ENCODE data around the gene PSMB11. TPM values are rescaled to one million over a fixed set of nuclear protein-coding genes. Genes with fewer than 3 reads are reported as not detected.
"Not testable (repeated sequence)": the region's sequence is repeated elsewhere in the genome, so short reads cannot be mapped to it uniquely, and the experiment has no call there.

The PSMB11 gene
- total RNA-seq, 2 donors from 2014 or later, result not detected

DNA sequence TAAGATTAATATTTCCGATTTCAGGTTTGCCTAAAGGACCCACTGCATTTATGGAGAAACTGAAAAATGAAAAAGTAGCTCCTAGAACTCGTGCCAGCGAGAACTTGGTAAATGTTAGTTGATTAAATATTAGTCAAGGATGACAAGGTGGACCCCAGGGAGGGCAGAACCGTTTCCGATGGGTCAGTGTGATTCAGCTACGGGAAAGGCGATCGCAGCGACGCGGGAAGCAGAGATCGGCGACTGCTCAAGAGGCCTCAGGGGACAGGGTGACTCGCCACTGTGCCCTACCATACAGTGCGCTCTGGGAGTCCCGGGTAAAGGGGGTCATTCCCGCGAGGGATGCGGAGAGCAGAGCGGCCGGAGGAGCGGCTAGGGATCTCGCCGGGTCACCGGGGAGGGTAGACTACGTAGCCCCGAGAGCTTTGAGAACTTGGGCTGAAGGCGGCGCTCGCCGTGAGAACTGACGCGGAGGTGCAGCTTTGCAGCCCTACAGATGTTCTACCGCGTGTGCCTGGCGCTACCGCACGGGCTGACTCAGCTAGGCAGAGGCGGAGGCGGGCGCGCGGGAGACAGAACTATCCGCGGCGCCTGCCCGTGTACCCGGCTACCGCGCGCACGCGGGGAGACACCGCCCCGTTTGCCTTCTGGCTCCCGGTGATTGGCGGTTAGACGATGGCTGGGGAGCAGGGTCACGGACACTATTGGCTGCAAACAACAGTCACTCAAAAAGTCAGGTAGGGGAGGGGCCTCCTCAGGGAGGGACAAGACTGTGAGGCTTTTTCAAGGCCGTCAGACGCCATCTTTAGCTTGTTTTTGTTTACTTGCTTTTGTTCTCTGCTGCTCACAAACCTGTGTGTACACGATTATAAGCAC, 35.2 kb upstream of the PSMB11 start:
- Mint-ChIP-seq H3K4me1 (peaks cover 20% of the 10 kb centered on the region), H3K4me3 (peak overlapping the region; percentile 99), H3K27me3 (no peaks in the 10 kb centered on the region), H3K9me3 (no peaks in the 10 kb centered on the region), H3K27ac (peak overlapping the region; percentile 97), H3K36me3 (ENCODE audit: low read depth) (no peaks in the 10 kb centered on the region)
- ATAC-seq (replicated peaks), result peak; percentile 98

- ATAC-seq (replicated peaks), result no peak
- no peaks in the 10 kb centered on the region for H3K36me3 Mint-ChIP-seq (ENCODE audit: low read depth)
- no peaks in the 10 kb centered on the region for H3K9me3 Mint-ChIP-seq
Measured at GRCh38 chr14:23008831-23009230, 33.2 kb upstream of the PSMB11 start.

GRCh38 chr14:23009483-23009938, 32.5 kb upstream of the PSMB11 start:
- Mint-ChIP-seq H3K27me3 (no peaks in the 10 kb centered on the region), H3K4me3 (peak overlapping the region; percentile 99)

More at GRCh38 chr14:23008831-23009230, 33.2 kb upstream of the PSMB11 start:
- Mint-ChIP-seq H3K4me1 (peaks cover 20% of the 10 kb centered on the region), H3K27me3 (no peaks in the 10 kb centered on the region), H3K4me3 (peak overlapping the region; percentile 99), H3K27ac (peak overlapping the region; percentile 45)

GRCh38 chr14:23009939-23010726, 31.9 kb upstream of the PSMB11 start, which contains the start of gene C14orf93:
C14orf93 (minus strand) TSS chr14:23010143; CDS start chr14:22999023, 11,120 bp downstream.
- H3K4me1 Mint-ChIP-seq, result peaks cover 16% of the 10 kb centered on the region
- peak; percentile 42 for ATAC-seq (replicated peaks)
- no peaks in the 10 kb centered on the region for H3K36me3 Mint-ChIP-seq (ENCODE audit: low read depth)
- no peaks in the 10 kb centered on the region for H3K27me3 Mint-ChIP-seq
- no peaks in the 10 kb centered on the region for H3K9me3 Mint-ChIP-seq
- H3K4me3 Mint-ChIP-seq, result peak within 1 kb of the TSS; percentile 99
- H3K27ac Mint-ChIP-seq, result peak within 1 kb of the TSS; percentile 89

More at GRCh38 chr14:23009483-23009938, 32.5 kb upstream of the PSMB11 start:
- Mint-ChIP-seq H3K27ac (peak overlapping the region; percentile 89), H3K9me3 (no peaks in the 10 kb centered on the region), H3K4me1 (peaks cover 20% of the 10 kb centered on the region), H3K36me3 (ENCODE audit: low read depth) (no peaks in the 10 kb centered on the region)
- no peak for ATAC-seq (replicated peaks)

DNA sequence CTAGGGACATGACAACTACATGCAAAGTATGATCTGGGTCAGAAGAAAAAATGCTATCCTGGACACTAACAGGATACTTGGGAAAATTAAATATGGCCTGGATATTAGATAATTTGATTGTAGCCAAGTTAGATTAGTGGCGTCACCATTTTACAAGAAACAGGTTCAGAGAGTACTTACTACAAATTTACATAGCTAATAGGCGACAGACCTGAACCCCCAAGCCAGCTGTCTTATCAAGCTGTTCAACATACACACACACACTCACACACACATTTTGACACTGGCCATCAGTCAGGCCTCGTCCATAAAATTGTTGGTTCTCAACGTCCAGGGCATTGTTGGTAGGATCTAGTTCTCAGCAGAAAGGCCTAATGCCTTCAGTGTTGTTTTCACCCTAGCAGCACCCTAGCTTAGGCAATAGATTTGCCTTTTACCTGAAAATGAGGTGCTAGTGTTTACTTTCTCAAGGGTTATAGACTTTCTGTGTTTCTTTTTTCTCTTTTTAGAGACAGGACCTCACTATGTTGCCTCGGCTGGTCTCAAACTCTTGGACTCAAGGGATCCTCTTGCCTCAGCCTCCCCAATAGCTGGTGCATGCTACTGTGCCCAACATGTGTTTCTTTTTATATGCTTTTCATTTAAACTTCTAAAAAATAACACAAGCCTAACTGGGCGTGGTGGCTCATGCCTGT, 28.8 kb upstream of the PSMB11 start:
- no peaks in the 10 kb centered on the region for H3K27me3 Mint-ChIP-seq
- no peaks in the 10 kb centered on the region for H3K9me3 Mint-ChIP-seq
- H3K4me1 Mint-ChIP-seq, result peaks cover 15% of the 10 kb centered on the region
- no peak overlapping the region for H3K27ac Mint-ChIP-seq
- H3K36me3 Mint-ChIP-seq (ENCODE audit: low read depth), result no peaks in the 10 kb centered on the region
- ATAC-seq (replicated peaks), result no peak
- no peak overlapping the region for H3K4me3 Mint-ChIP-seq

GRCh38 chr14:23013749-23014054, 28.3 kb upstream of the PSMB11 start:
- not testable (repeated sequence) for H3K36me3 Mint-ChIP-seq (ENCODE audit: low read depth); H3K9me3 Mint-ChIP-seq; H3K4me3 Mint-ChIP-seq; ATAC-seq (replicated peaks); H3K27me3 Mint-ChIP-seq; H3K27ac Mint-ChIP-seq
- H3K4me1 Mint-ChIP-seq, result peaks cover 11% of the 10 kb centered on the region

DNA sequence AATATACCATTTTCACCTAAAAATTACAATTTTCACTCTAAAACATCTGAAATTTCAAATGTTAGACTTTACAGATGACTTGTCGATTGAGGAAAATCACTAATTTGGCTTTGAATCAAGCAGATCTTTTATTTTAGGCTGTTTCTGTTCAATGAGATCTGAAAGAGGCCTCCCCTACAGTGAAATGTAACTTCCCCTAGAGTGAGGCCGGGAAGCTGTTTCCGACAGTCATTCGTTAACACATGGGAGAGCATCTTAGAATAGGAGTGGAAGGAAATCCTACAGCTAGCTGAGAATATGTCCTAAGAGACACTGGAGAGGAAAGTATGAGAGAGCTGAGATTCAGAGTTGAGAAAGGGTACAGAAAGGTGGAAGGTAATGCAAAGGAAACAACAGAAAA, 26.4 kb upstream of the PSMB11 start:
- Mint-ChIP-seq H3K4me1 (no peaks in the 10 kb centered on the region), H3K4me3 (no peak overlapping the region)

GRCh38 chr14:23017091-23017490, 24.9 kb upstream of the PSMB11 start:
- Mint-ChIP-seq H3K27ac (no peak overlapping the region), H3K9me3 (no peaks in the 10 kb centered on the region), H3K27me3 (no peaks in the 10 kb centered on the region), H3K4me1 (no peaks in the 10 kb centered on the region), H3K36me3 (ENCODE audit: low read depth) (no peaks in the 10 kb centered on the region), H3K4me3 (no peak overlapping the region)
- no peak for ATAC-seq (replicated peaks)

More for the DNA sequence above, 26.4 kb upstream of the PSMB11 start:
- H3K9me3 Mint-ChIP-seq, result no peaks in the 10 kb centered on the region
- H3K27me3 Mint-ChIP-seq, result no peaks in the 10 kb centered on the region
- H3K27ac Mint-ChIP-seq, result no peak overlapping the region
- H3K36me3 Mint-ChIP-seq (ENCODE audit: low read depth), result no peaks in the 10 kb centered on the region
- no peak for ATAC-seq (replicated peaks)

DNA sequence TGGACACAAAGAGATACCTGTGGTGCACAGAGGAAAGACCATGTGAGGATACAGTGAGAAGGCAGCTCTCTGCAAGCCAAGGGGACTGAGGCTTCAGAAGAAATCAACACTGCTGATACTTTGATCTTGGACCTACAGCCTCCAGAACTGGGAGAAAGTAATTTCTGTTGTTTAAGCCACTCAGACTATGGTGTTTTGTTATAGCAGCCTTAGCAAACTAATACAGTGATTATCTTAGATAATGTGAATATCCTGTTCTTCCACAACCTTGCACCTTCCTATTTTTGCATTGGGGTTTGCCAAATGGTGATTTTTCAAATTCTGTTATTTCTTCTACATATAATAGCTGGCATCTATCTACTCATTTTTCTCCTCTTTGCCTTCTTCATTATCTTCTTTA, 23.9 kb upstream of the PSMB11 start:
- H3K27me3 Mint-ChIP-seq, result no peaks in the 10 kb centered on the region
- no peak for ATAC-seq (replicated peaks)
- peaks cover 5% of the 10 kb centered on the region for H3K36me3 Mint-ChIP-seq (ENCODE audit: low read depth)
- H3K27ac Mint-ChIP-seq, result no peak overlapping the region
- peaks cover 4% of the 10 kb centered on the region for H3K4me1 Mint-ChIP-seq
- H3K9me3 Mint-ChIP-seq, result no peaks in the 10 kb centered on the region
- H3K4me3 Mint-ChIP-seq, result no peak overlapping the region

GRCh38 chr14:23020143-23021128, 21.6 kb upstream of the PSMB11 start:
- no peak for ATAC-seq (replicated peaks)

GRCh38 chr14:23021434-23021833, 20.6 kb upstream of the PSMB11 start:
- no peak overlapping the region for H3K27ac Mint-ChIP-seq

More at GRCh38 chr14:23020143-23021128, 21.6 kb upstream of the PSMB11 start:
- no peaks in the 10 kb centered on the region for H3K27me3 Mint-ChIP-seq
- peaks cover 28% of the 10 kb centered on the region for H3K36me3 Mint-ChIP-seq (ENCODE audit: low read depth)
- no peak overlapping the region for H3K27ac Mint-ChIP-seq
- H3K9me3 Mint-ChIP-seq, result no peaks in the 10 kb centered on the region
- no peak overlapping the region for H3K4me3 Mint-ChIP-seq
- H3K4me1 Mint-ChIP-seq, result peaks cover 13% of the 10 kb centered on the region

GRCh38 chr14:23021889-23022442, 20.0 kb upstream of the PSMB11 start:
- H3K36me3 Mint-ChIP-seq (ENCODE audit: low read depth), result peaks cover 43% of the 10 kb centered on the region
- peaks cover 19% of the 10 kb centered on the region for H3K4me1 Mint-ChIP-seq
- no peak for ATAC-seq (replicated peaks)
- H3K4me3 Mint-ChIP-seq, result no peak overlapping the region
- no peaks in the 10 kb centered on the region for H3K9me3 Mint-ChIP-seq
- H3K27ac Mint-ChIP-seq, result no peak overlapping the region
- H3K27me3 Mint-ChIP-seq, result no peaks in the 10 kb centered on the region

More at GRCh38 chr14:23021434-23021833, 20.6 kb upstream of the PSMB11 start:
- no peak overlapping the region for H3K4me3 Mint-ChIP-seq
- H3K9me3 Mint-ChIP-seq, result no peaks in the 10 kb centered on the region
- H3K27me3 Mint-ChIP-seq, result no peaks in the 10 kb centered on the region
- ATAC-seq (replicated peaks), result no peak
- peaks cover 38% of the 10 kb centered on the region for H3K36me3 Mint-ChIP-seq (ENCODE audit: low read depth)
- peaks cover 19% of the 10 kb centered on the region for H3K4me1 Mint-ChIP-seq
